KOPT-K1 (cell line): ENCODE data around the gene ATF1.
"Not testable (repeated sequence)": the region's sequence is repeated elsewhere in the genome, so short reads cannot be mapped to it uniquely, and the experiment has no call there.

Experiments
- H3K27ac ChIP-seq: fragments of 200-600 bp; sonication (generic); 2 replicates; pipeline ENCODE4 v1.5.1; 2016; ENCODE audit warnings: antibody characterized with exemption, mild to moderate bottlenecking, low read depth, low read length; ENCODE audit not compliant: poor library complexity, severe bottlenecking
- H3K36me3 ChIP-seq: fragments of 200-600 bp; sonication (generic); 2 replicates; pipeline ENCODE4 v1.5.1; 2017; ENCODE audit warnings: antibody characterized with exemption, mild to moderate bottlenecking, low read length, moderate library complexity; ENCODE audit not compliant: insufficient read depth
- H3K9me3 ChIP-seq: fragments of 200-600 bp; sonication (generic); 2 replicates; pipeline ENCODE4 v1.5.1; 2017; ENCODE audit warnings: antibody characterized with exemption, low read length, mild to moderate bottlenecking; ENCODE audit not compliant: insufficient read depth, poor library complexity, severe bottlenecking

Gene ATF1

GRCh38 chr12:50775251-50775650 lies 11.3 kb downstream of the ATF1 start:
- Histone ChIP-seq H3K9me3 (peaks cover 10% of the 10 kb centered on the region), H3K36me3 (peaks cover 28% of the 10 kb centered on the region), H3K27ac (no peak overlapping the region)

GRCh38 chr12:50776749-50777728 lies 13.1 kb downstream of the ATF1 start:
- H3K36me3 ChIP-seq, result peaks cover 21% of the 10 kb centered on the region
- no peaks in the 10 kb centered on the region for H3K9me3 ChIP-seq
- H3K27ac ChIP-seq, result no peak overlapping the region

GRCh38 chr12:50778663-50779590 lies 15.0 kb downstream of the ATF1 start:
- Histone ChIP-seq H3K27ac (no peak overlapping the region), H3K9me3 (no peaks in the 10 kb centered on the region), H3K36me3 (peaks cover 19% of the 10 kb centered on the region)

- H3K36me3 ChIP-seq, result peaks cover 19% of the 10 kb centered on the region
- H3K27ac ChIP-seq, result no peak overlapping the region
- H3K9me3 ChIP-seq, result no peaks in the 10 kb centered on the region
These were observed 16.1 kb downstream of the ATF1 start for GRCh38 chr12:50780013-50780412.

GRCh38 chr12:50784501-50784900 lies 20.6 kb downstream of the ATF1 start:
- Histone ChIP-seq H3K27ac (no peak overlapping the region), H3K9me3 (peaks cover 15% of the 10 kb centered on the region), H3K36me3 (peaks cover 47% of the 10 kb centered on the region)

GRCh38 chr12:50785406-50786001 lies 21.6 kb downstream of the ATF1 start:
- Histone ChIP-seq H3K36me3 (peaks cover 51% of the 10 kb centered on the region), H3K9me3 (peaks cover 15% of the 10 kb centered on the region), H3K27ac (no peak overlapping the region)

- H3K27ac ChIP-seq, result no peak overlapping the region
- H3K36me3 ChIP-seq, result peaks cover 44% of the 10 kb centered on the region
- peaks cover 15% of the 10 kb centered on the region for H3K9me3 ChIP-seq
These were observed 22.8 kb downstream of the ATF1 start for GRCh38 chr12:50786498-50787231.

- Histone ChIP-seq H3K27ac (no peak overlapping the region), H3K36me3 (peaks cover 38% of the 10 kb centered on the region), H3K9me3 (peaks cover 15% of the 10 kb centered on the region)
These were observed 23.7 kb downstream of the ATF1 start for GRCh38 chr12:50787618-50788017.

- Histone ChIP-seq H3K9me3 (peaks cover 15% of the 10 kb centered on the region), H3K36me3 (peaks cover 32% of the 10 kb centered on the region), H3K27ac (no peak overlapping the region)
These were observed 24.7 kb downstream of the ATF1 start for GRCh38 chr12:50788561-50788960.

- no peak overlapping the region for H3K27ac ChIP-seq
- H3K36me3 ChIP-seq, result peaks cover 32% of the 10 kb centered on the region
These were observed 26.2 kb downstream of the ATF1 start for GRCh38 chr12:50790081-50790480.

GRCh38 chr12:50799908-50800307 lies 36.0 kb downstream of the ATF1 start:
- H3K36me3 ChIP-seq, result peaks cover 76% of the 10 kb centered on the region

More at GRCh38 chr12:50790081-50790480, 26.2 kb downstream of the ATF1 start:
- peaks cover 15% of the 10 kb centered on the region for H3K9me3 ChIP-seq

GRCh38 chr12:50803230-50803875 lies 39.5 kb downstream of the ATF1 start:
- Histone ChIP-seq H3K9me3 (peaks cover 21% of the 10 kb centered on the region), H3K27ac (no peak overlapping the region), H3K36me3 (peaks cover 56% of the 10 kb centered on the region)

More at GRCh38 chr12:50799908-50800307, 36.0 kb downstream of the ATF1 start:
- H3K27ac ChIP-seq, result no peak overlapping the region
- peaks cover 28% of the 10 kb centered on the region for H3K9me3 ChIP-seq

GRCh38 chr12:50806176-50806575 lies 42.3 kb downstream of the ATF1 start:
- no peak overlapping the region for H3K27ac ChIP-seq
- no peaks in the 10 kb centered on the region for H3K9me3 ChIP-seq
- H3K36me3 ChIP-seq, result peaks cover 54% of the 10 kb centered on the region

- H3K27ac ChIP-seq, H3K9me3 ChIP-seq: not testable (repeated sequence)
- H3K36me3 ChIP-seq, result peaks cover 65% of the 10 kb centered on the region
These were observed 45.2 kb downstream of the ATF1 start for GRCh38 chr12:50809131-50809530.
